Loucy (cell line): Measurements from ENCODE around the gene CTNNA2.

ENCODE experiments used
- CTCF ChIP-seq: fragments of 200-600 bp; sonication (generic); conservative IDR thresholded peaks from 2 replicates; pipeline ENCODE4 v1.5.1; 2014; ENCODE audit warnings: mild to moderate bottlenecking, antibody characterized with exemption, low read length
- EZH2phosphoT487 ChIP-seq: fragments of 200-600 bp; IDR thresholded peaks from 2 replicates; pipeline ENCODE4 v1.6.1; 2018; ENCODE audit warnings: antibody characterized with exemption, mild to moderate bottlenecking, moderate library complexity, borderline replicate concordance

DNA sequence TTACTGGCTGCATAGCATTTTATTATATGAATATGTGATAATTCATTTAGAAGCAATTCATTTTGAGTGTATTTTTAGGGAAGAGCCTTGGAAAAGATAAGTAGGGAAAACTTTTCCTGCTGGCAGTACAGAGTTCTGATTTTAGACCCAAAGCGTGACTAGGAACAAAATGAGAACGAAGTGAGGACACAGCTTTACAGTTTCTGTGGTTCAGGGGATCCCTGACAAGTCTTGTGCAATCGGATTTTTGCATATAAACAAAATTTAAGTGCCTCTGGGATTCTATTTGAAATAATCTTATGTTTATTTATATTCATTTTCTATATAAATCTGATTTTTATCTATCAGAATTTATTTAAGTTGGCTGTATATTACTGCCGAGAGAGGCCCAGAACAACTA is 402.6 kb downstream of the CTNNA2 start:
- TF ChIP-seq EZH2phosphoT487 = no peak
- TF ChIP-seq CTCF = no peak
